GM12878 (cell line): ENCODE measurements around the gene DNMT3A. TPM values are rescaled to one million over a fixed set of nuclear protein-coding genes. Genes with fewer than 3 reads are reported as not detected.
A peak's percentile ranks its signal among the peaks of the same experiment; 100 is the strongest.

ENCODE experiments used
- ATAC-seq: fragments of 200-7000 bp; cut with Tn5 transposase; 3 replicates; pipeline ENCODE4 v1.9.1; 2020; ENCODE audit warnings: mild to moderate bottlenecking, moderate library complexity
- BruUV-seq: library from RNA; stranded (reverse); fragments of 400-500 nt; replicated peaks from 2 replicates; lab custom pipeline; 2021; lab: Mats Ljungman, UMichigan
- CTCF ChIA-PET: fragments of 300-600 bp; sonication (Branson Sonifier 250); formaldehyde crosslinking; extraction: SDS; loops from one replicate; lab custom pipeline; 2021; ENCODE audit warnings: inconsistent platforms; lab: Yijun Ruan, JAX
- POLR2A ChIA-PET: fragments of 350-600 bp; formaldehyde crosslinking; extraction: SDS; loops from one replicate; lab custom pipeline; 2021; ENCODE audit warnings: inconsistent platforms; lab: Charles Lee
- RAD21 ChIA-PET: fragments of 300-600 bp; sonication (Branson Sonifier 250); formaldehyde crosslinking; loops from one replicate; lab custom pipeline; 2023; ENCODE audit warnings: antibody characterized with exemption; ENCODE audit not compliant: unreplicated experiment; lab: Charles Lee
- SMC1A ChIA-PET: fragments of 300-600 bp; sonication (Branson Sonifier 250); formaldehyde crosslinking; loops from one replicate; lab custom pipeline; 2023; ENCODE audit not compliant: unreplicated experiment, uncharacterized antibody; lab: Charles Lee
- DNase-seq: peaks from one replicate; pipeline ENCODE4 v3.0.0-alpha.2; 2011; ENCODE audit warnings: low read depth, low spot score
- FAIRE-seq: peaks from 3 replicates; lab custom pipeline; 2011; peaks lifted over from hg19 to GRCh38; lab: Jason Lieb, UNC
- H2AFZ ChIP-seq: 2 replicates; pipeline ENCODE4 v1.6.0; 2011; ENCODE audit warnings: low read depth, low read length, control low read depth; ENCODE audit not compliant: control insufficient read depth
- H3K27ac ChIP-seq: 2 replicates; pipeline ENCODE4 v1.5.1; 2011; ENCODE audit warnings: control low read depth; ENCODE audit not compliant: control insufficient read depth, insufficient read depth
- H3K27me3 ChIP-seq, 2 experiments: replicated peaks in 1 of 2; 2 replicates each; pipeline versions ENCODE4 v1.6.0 to v1.6.1; 2011; ENCODE audit warnings: low read length in 1 of 2; ENCODE audit not compliant: control insufficient read depth in 2 of 2, insufficient read depth in 2 of 2
- H3K36me3 ChIP-seq, 2 experiments: 2 replicates each; pipeline ENCODE4 v1.5.1; 2011; ENCODE audit warnings: low read length in 1 of 2; ENCODE audit not compliant: control insufficient read depth in 2 of 2, insufficient read depth in 2 of 2
- H3K4me1 ChIP-seq: 2 replicates; pipeline ENCODE4 v1.6.1; 2011; ENCODE audit warnings: mild to moderate bottlenecking, low read length, moderate library complexity, mixed read lengths; ENCODE audit not compliant: control insufficient read depth, insufficient read depth
- H3K4me2 ChIP-seq: 2 replicates; pipeline ENCODE4 v1.6.0; 2011; ENCODE audit warnings: control low read depth; ENCODE audit not compliant: control insufficient read depth, insufficient read depth
- H3K4me3 ChIP-seq: fragments of 200-600 bp; sonication (generic); 2 replicates; pipeline ENCODE4 v1.5.1; 2016
- H3K79me2 ChIP-seq: 2 replicates; pipeline ENCODE4 v1.6.0; 2011; ENCODE audit warnings: low read length; ENCODE audit not compliant: control insufficient read depth, insufficient read depth
- H3K9ac ChIP-seq: 2 replicates; pipeline ENCODE4 v1.8.0; 2011; ENCODE audit warnings: low read length, control low read depth, mixed read lengths; ENCODE audit not compliant: control insufficient read depth, insufficient read depth
- H3K9me3 ChIP-seq: replicated peaks from 3 replicates; pipeline ENCODE4 v1.5.1; 2011; ENCODE audit warnings: mild to moderate bottlenecking, low read length; ENCODE audit not compliant: control insufficient read depth, insufficient read depth
- H4K20me1 ChIP-seq: 2 replicates; pipeline ENCODE4 v1.6.0; 2011; ENCODE audit not compliant: control insufficient read depth, insufficient read depth
- BHLHE40 ChIP-seq, 2 experiments: fragments of 450-650 bp in 1 of 2; IDR thresholded peaks; 2 replicates each; pipeline ENCODE4 v1.6.1; 2011 to 2017; ENCODE audit warnings: low read depth in 2 of 2, borderline replicate concordance in 1 of 2, improper control_type of control experiment in 1 of 2, low read length in 1 of 2, mild to moderate bottlenecking in 1 of 2
- CBX3 ChIP-seq: fragments of 200-600 bp; sonication (generic); IDR thresholded peaks from 2 replicates; pipeline ENCODE4 v1.6.1; 2016; ENCODE audit warnings: low read depth, borderline replicate concordance
- FOXK2 ChIP-seq: fragments of 450-650 bp; IDR thresholded peaks from 2 replicates; pipeline ENCODE4 v1.6.1; 2017; ENCODE audit warnings: mild to moderate bottlenecking, moderate library complexity
- NFXL1 ChIP-seq: fragments of 450-650 bp; IDR thresholded peaks from 2 replicates; pipeline ENCODE4 v1.6.1; 2017; ENCODE audit warnings: antibody characterized with exemption, mild to moderate bottlenecking, borderline replicate concordance
- NFYB ChIP-seq: IDR thresholded peaks from 2 replicates; pipeline ENCODE4 v1.6.1; 2011; ENCODE audit warnings: low read depth, mild to moderate bottlenecking, low read length, improper control_type of control experiment, moderate library complexity; ENCODE audit not compliant: insufficient read depth
- POLR2AphosphoS2 ChIP-seq: IDR thresholded peaks from 2 replicates; pipeline ENCODE4 v1.6.1; 2011; ENCODE audit warnings: low read depth, mild to moderate bottlenecking, low read length, improper control_type of control experiment, moderate library complexity
- RBBP5 ChIP-seq: fragments of 200-600 bp; sonication (generic); conservative IDR thresholded peaks from 2 replicates; pipeline ENCODE4 v1.6.1; 2016
- RELA ChIP-seq: fragments of 450-650 bp; IDR thresholded peaks from 2 replicates; pipeline ENCODE4 v1.8.0; 2014; ENCODE audit warnings: borderline replicate concordance; ENCODE audit not compliant: partially characterized antibody
- RUNX3 ChIP-seq: IDR thresholded peaks from 2 replicates; pipeline ENCODE4 v1.6.1; 2012; ENCODE audit warnings: low read length, inconsistent platforms
- SUZ12 ChIP-seq: fragments of 200-600 bp; sonication (generic); IDR thresholded peaks from one replicate; pipeline ENCODE4 v1.6.1; 2018; ENCODE audit warnings: antibody characterized with exemption, mild to moderate bottlenecking; ENCODE audit not compliant: unreplicated experiment
- TAF1 ChIP-seq: IDR thresholded peaks from 2 replicates; pipeline ENCODE4 v1.6.1; 2011; ENCODE audit warnings: mild to moderate bottlenecking, low read depth, low read length, borderline replicate concordance
- WGBS: methylation state at CpG from one replicate; pipeline ENCODE4 v1.1.6; 2016; ENCODE audit warnings: low lambda C conversion rate; ENCODE audit not compliant: insufficient replicate concordance, insufficient coverage; ENCODE audit errors: missing lambda C conversion rate; 5-methylcytosine and 5-hydroxymethylcytosine counted together
- in situ Hi-C: fragments of 300-500 bp; cut with MboI; formaldehyde crosslinking; loops from 9 replicates; pipeline ENCODE4 v1.14.3; 2018; ENCODE audit warnings: mixed read lengths
- intact Hi-C: fragments of 100-400 bp; cut with micrococcal nuclease; formaldehyde crosslinking; loops from one replicate; pipeline ENCODE4 v1.14.2; 2022; ENCODE audit not compliant: unreplicated experiment
- microRNA counts: library from miRNA; unstranded; fragments of <30 nt; microRNA quantifications from one replicate; lab custom pipeline; 2016
- microRNA-seq: library from miRNA; unstranded; fragments of <30 nt; microRNA quantifications from one replicate; pipeline ENCODE4, GENCODE V29; 2018
- polyA plus RNA-seq, 11 experiments: library from polyadenylated mRNA; depleted of rRNA in 4 of 11; unstranded in 6 of 11; stranded (reverse) in 5 of 11; fragments of >200 nt; fragmentation: Nextera tagmentation in 4 of 11; fragmentation: Illumina TruSeq in 1 of 11; extraction: Ambion mirVana in 4 of 11; extraction: Trizol in 1 of 11; gene quantifications; 1 replicate in 1 of 11; 2 replicates in 10 of 11; pipeline versions ENCODE4 v1.2.1 to v1.2.3, GENCODE V29; 2011 to 2016; ENCODE audit warnings: inconsistent platforms in 2 of 11, missing spikeins in 2 of 11, low read depth in 1 of 11
- small RNA-seq: library from RNA; depleted of rRNA; stranded (forward); fragments of <200 nt; gene quantifications from one replicate; pipeline ENCODE3, GENCODE V24; 2014
- total RNA-seq, 4 experiments: library from RNA; depleted of rRNA in 3 of 4; stranded (reverse); fragments of >200 nt in 3 of 4; fragmentation: Illumina TruSeq in 1 of 4; extraction: Trizol in 1 of 4; gene quantifications; 2 replicates each; pipeline versions ENCODE4 v1.2.1 to v1.2.3, GENCODE V29; 2013 to 2021
- TF ChIP-seq, protein P1 (sequence below): IDR thresholded peaks from 2 replicates; pipeline ENCODE4 v1.6.1; 2012; ENCODE audit warnings: low read length, inconsistent platforms

DNMT3A gene
- total and polyA plus RNA-seq, 10 of the 15 experiments (the other 5 are each of a cell fraction or from before 2014, with no cell fraction given) = 7.4 to 51.6 (median 17.4) TPM

GRCh38 chr2:25178976-25179375, 162.7 kb downstream of the DNMT3A start:
- BruUV-seq = no TSS peak
- Histone ChIP-seq H3K4me1 (no peaks in the 10 kb centered on the region), H3K36me3 (no peaks in the 10 kb centered on the region), H3K4me2 (no peak overlapping the region), H3K9ac (no peak overlapping the region), H3K9me3 (no peaks in the 10 kb centered on the region), H3K27me3 (peaks cover 0 to 5% of the 10 kb centered on the region in 2 experiments; a peak in 3 of 4 replicates), H3K4me3 (no peak overlapping the region), H3K27ac (no peak overlapping the region), H4K20me1 (no peaks in the 10 kb centered on the region), H2AFZ (no peak overlapping the region), H3K79me2 (no peaks in the 10 kb centered on the region)
- intact Hi-C loops (no loop called here), in situ Hi-C loops (no loop called here)
- ATAC-seq = no peak
- WGBS = 22% methylated on average over 10 of the region's 10 CpGs
- no peak for FAIRE-seq
- ChIA-PET POLR2A (no interaction called here), CTCF (interaction anchor here (0.6 kb wide), 1 partner anchor 596 kb away, joined by 3 read pairs; no protein-coding TSS in a partner anchor), SMC1A (no interaction called here), RAD21 (no interaction called here)
- TF ChIP-seq SUZ12 (no peak), RELA (no peak), RBBP5 (no peak), TAF1 (no peak), BHLHE40 (IDR thresholded peaks at IDR 0.05; ENCODE audit: borderline replicate concordance in 1 of 2, low read depth in 2 of 2, low read length in 1 of 2) (no peak), FOXK2 (no peak), NFYB (no peak), CBX3 (no peak), NFXL1 (no peak), POLR2AphosphoS2 (no peak), RUNX3 (no peak)
- TF ChIP-seq, protein P1, sequence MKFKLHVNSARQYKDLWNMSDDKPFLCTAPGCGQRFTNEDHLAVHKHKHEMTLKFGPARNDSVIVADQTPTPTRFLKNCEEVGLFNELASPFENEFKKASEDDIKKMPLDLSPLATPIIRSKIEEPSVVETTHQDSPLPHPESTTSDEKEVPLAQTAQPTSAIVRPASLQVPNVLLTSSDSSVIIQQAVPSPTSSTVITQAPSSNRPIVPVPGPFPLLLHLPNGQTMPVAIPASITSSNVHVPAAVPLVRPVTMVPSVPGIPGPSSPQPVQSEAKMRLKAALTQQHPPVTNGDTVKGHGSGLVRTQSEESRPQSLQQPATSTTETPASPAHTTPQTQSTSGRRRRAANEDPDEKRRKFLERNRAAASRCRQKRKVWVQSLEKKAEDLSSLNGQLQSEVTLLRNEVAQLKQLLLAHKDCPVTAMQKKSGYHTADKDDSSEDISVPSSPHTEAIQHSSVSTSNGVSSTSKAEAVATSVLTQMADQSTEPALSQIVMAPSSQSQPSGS = no peak
- no peak for DNase-seq

MicroRNAs within 50 kb of the gene (microRNA counts, 767-probe panel; counts per million panel counts)
- microRNA hsa-miR-1301 (lab: Ali Mortazavi, UCI) = 1,244 counts per million, percentile 41 among the panel's probes with 10 or more counts

Small RNAs within 50 kb of the gene (microRNA-seq; reads per million reads assigned to microRNA genes)
- 381 reads per million, percentile 83 among the genes with 10 or more reads in this experiment for gene MIR1301

Small RNAs within 50 kb of the gene (small RNA-seq; reads per million reads assigned to genes)
- 28.0 reads per million, percentile 98 among the genes with 10 or more reads in this experiment for gene MIR1301

Other genes starting within 250 kb of the DNMT3A start
- 10.3 and 14.7 TPM in 2 replicates for gene POMC, start 173.3 kb downstream of the DNMT3A start, total RNA-seq (2014; rRNA removed)
- 1.0 and 1.3 TPM in 2 replicates for gene POMC, start 173.3 kb downstream of the DNMT3A start, total RNA-seq (2014; rRNA removed; fragmentation: Illumina TruSeq; extraction: Trizol)
- gene POMC, start 173.3 kb downstream of the DNMT3A start, total RNA-seq (2021) = 6.2 and 6.8 TPM in 2 replicates
- 0.05 TPM in 1 of 2 replicates, not detected in the other for gene POMC, start 173.3 kb downstream of the DNMT3A start, polyA plus RNA-seq (2011; rRNA removed)
- 0.15 TPM in 1 of 2 replicates, not detected in the other for gene POMC, start 173.3 kb downstream of the DNMT3A start, polyA plus RNA-seq (2014; fragmentation: Illumina TruSeq; extraction: Trizol)
- gene POMC, start 173.3 kb downstream of the DNMT3A start, polyA plus RNA-seq (2014; fragmentation: Nextera tagmentation; extraction: Ambion mirVana) = under 1 TPM in 1 of 2 experiments, not detected in 1; 0.11 TPM
- gene POMC, start 173.3 kb downstream of the DNMT3A start, polyA plus RNA-seq (2014; rRNA removed) = 11.9 and 12.7 TPM in 2 replicates
- gene POMC, start 173.3 kb downstream of the DNMT3A start, polyA plus RNA-seq (2016; fragmentation: Nextera tagmentation; extraction: Ambion mirVana) = 10 to 100 TPM; 11.0 to 11.7 TPM